GM18951 (cell line): ENCODE results near the gene TMEM150A.
"Not testable (repeated sequence)": the region's sequence is repeated elsewhere in the genome, so short reads cannot be mapped to it uniquely, and the experiment has no call there.

Experiments used
- POLR2A ChIP-seq: IDR thresholded peaks from 4 replicates; pipeline ENCODE4 v1.6.1; 2011; ENCODE audit warnings: mild to moderate bottlenecking; ENCODE audit not compliant: insufficient read length, insufficient read depth; ENCODE audit errors: extremely low read depth
- in situ Hi-C: fragments of 300-500 bp; cut with MboI; formaldehyde crosslinking; loops from one replicate; pipeline ENCODE4 v1.12.0; 2022; ENCODE audit warnings: low sequenced_read_pairs, mixed read lengths, inconsistent platforms; ENCODE audit not compliant: unreplicated experiment

The TMEM150A gene

DNA sequence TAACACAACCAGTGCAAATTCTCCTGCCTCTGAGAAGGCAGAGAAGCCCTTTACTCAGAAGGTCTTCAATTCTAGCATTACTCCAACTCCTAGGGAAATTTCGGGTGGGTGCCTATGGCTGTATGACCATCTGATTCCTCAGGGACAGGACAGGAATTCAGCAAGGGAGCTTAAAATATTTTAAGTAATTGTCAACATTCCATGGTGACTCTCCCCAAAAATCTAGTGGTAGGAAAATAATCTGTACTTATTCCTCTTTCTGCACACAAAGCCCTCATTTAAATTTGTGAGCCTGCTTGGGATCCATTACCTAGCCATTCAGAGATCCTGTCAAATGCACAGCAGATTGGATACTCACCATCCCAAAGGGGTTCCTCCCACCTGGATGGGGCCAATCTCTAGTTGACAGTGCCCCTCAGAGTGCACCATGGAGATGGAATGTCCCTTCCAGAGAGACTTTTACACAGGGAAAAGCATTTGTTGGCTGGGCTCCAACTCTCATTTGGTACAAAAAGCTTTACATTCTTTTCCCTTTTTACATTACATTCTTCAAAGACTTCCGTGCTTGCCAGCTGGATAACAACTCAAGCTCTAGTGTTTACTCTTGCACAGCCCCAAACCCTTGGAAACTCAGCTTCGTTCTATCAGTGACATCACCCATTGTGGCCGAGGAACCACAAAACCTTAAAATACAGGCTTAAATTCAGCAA is 3.1 kb upstream of the TMEM150A start:
- in situ Hi-C loops, result no loop called here
- TF ChIP-seq POLR2A, result no peak

DNA sequence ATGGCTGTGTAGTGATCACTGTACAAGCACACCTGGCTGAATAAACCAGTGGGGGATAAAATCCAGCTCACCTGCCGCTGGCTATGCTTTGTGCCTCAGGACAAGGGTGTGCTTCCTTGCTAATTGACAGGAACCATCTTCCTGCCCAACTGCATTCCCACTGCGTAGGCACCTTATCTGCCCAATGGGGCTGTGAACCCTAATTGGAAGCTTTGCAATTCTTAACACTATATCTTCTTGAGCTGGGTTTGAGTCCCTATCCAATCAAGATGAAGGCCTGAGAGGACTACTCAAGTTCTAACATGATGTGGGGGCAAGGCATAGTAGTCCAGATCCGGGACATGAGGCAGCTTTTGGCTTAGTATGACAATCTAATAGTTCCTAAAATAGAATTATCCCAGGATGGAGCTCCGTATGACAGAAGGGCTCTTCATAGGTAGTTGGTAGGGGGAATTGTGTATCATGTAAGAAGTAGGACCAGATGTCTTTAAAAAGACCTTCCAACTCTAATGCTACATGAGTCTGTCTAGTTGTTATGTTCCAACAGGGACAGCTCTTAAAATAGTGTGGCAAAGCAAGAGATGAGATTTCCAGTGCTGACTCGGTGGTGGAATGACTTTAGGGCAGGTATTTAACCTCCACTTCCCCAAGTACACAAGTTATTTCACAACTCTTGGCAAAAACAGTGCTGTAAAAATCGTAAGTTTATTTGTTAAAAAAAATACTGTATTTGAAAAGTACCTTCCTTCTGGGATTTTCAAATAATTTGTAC is 2.3 kb upstream of the TMEM150A start:
- in situ Hi-C loops, result no loop called here

DNA sequence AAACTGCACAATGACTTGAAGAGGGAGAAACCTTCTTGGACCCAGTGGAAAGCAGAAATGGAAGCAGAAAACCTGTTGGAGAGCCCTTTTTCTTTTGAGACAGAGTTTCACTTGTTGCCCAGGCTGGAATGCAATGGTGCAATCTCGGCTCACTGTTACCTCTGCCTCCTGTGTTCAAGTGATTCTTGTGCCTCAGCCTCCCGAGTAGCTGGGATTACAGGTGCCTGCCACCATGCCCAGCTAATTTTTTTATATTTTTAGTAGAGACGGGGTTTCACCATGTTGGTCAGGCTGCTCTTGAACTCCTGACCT is 1.6 kb upstream of the TMEM150A start:
- in situ Hi-C loops, result not testable (repeated sequence)

More for the DNA sequence above, 2.3 kb upstream of the TMEM150A start:
- no peak for TF ChIP-seq POLR2A

DNA sequence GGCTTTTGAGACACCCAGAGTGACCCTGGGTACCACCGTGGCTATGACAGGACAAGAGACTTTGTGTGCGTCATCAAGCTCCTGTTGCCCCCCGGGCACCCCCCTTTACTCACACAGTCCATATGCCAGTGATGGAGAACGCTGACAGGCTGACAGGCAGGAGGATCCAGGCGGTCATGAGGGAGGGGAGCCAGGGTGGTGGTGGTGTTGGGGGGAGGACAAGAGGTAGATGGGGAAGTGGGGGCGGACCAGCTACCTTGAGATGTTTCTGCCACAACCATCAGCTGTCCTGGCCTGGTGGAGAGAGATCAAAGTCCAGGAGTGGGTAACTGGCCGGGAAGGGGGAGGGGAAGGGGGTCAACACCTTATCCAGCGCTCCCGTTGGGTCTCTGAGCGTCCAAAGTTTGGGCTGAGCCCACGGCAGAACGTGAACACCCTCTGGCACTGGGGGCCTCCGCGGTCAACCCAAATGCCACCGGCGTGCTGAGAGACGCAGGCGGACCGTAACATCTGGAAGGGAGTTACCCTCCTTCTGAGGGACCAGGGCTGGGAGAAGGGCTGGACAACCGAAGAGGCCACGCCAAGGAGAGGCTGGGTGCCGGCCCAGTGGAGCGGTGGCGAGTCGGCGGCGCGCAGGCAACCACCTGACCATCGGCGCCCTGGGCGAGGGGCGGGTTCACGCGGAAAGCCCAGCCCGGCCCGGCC is 575 bp downstream of the TMEM150A start:
- in situ Hi-C loops, result no loop called here
- TF ChIP-seq POLR2A, result no peak

DNA sequence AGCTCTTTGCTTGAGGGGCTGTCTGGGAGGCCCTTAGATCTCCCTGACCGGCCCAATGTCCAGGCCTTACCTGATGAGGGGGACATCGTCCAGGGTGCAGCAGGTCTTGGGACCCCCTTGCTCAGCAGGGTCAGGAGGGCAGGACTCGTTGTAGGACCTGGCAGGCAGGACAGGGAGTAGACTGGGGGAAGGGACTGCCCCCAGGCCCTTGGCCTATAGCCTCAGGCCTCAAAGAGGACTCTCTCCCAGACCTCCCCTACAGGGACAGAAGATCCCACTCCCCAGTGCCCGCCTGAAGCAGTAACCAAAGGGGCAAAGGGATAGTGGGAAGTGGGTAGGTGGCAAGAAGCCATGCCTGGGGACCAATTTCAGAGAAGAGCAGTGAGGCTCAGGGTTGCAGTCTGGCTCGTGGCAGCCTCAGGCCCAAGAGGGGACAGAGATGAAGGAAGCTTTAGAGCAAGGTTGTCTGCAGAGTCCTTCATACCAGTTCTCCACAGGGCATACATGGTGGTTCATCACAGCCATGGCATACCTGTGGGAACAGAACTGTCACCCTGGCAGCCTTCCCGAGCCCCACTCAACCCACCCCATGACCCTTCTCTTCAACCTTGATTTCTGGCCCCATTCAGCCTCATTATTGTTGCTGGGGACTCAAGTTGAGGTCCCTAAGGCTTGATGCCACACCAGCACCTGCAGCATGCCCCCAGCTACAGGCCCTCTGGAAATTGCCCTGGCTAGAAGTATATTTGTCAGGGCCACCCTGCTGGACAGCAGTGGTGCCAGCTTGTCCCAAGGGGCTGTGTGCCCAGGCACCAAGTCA is 1.3 kb downstream of the TMEM150A start:
- TF ChIP-seq POLR2A, result no peak
- in situ Hi-C loops, result no loop called here

DNA sequence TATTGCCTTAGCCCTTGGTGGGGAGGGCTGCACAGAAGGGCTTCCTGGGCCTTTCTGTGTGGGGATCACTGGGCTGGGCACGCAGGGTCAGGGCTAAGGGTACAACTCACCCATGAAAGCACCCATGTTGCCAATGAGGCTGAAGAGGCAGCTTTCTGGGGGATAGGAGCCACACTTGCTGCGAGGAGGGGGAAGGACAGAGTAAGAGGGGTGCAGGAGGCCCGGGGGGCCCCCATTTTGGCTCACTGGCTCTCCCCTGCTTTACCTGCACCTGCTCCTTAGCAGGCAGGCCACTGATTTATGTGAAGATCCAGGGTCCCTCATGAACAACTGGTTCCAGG is 2.3 kb downstream of the TMEM150A start:
- in situ Hi-C loops, result no loop called here
- TF ChIP-seq POLR2A, result no peak

DNA sequence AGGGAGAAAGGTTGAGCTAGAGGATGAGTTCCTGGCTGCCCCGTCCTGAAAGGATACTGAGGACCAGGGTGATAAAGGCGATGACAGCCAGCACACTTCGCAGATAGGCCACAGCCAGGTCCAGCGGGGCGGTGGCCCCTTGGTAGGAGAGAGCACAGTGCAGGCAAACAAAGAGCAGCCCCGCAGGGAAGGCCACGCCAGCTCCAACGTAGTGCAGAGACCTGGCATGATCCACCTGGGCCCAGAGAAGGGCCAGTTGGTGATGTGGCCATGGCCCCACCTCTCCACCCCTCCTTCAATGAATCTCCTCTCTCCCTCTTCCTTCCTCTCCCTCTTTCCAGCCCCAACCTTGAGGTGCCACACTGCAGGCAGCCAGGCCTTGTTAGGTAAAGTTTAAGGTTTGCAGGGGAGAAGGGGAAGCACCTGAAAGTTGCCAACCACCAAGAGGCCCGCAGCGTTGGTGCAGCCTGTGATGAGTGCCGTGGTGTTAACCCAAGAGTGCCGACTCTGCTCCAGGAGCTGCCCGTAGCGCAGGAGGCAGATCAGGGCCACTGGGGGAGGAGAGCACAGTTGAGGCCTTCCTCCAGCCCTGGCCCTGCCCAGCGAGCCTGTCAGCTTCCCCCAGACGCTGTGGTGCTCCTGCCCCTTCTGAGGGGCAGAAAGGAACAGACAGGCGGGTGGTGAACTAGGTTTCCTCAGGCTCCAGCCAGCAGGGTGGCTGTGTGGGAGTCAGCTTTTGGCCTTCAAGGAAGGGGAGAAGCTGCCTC is 2.8 kb downstream of the TMEM150A start:
- in situ Hi-C loops, result no loop called here
- no peak for TF ChIP-seq POLR2A

DNA sequence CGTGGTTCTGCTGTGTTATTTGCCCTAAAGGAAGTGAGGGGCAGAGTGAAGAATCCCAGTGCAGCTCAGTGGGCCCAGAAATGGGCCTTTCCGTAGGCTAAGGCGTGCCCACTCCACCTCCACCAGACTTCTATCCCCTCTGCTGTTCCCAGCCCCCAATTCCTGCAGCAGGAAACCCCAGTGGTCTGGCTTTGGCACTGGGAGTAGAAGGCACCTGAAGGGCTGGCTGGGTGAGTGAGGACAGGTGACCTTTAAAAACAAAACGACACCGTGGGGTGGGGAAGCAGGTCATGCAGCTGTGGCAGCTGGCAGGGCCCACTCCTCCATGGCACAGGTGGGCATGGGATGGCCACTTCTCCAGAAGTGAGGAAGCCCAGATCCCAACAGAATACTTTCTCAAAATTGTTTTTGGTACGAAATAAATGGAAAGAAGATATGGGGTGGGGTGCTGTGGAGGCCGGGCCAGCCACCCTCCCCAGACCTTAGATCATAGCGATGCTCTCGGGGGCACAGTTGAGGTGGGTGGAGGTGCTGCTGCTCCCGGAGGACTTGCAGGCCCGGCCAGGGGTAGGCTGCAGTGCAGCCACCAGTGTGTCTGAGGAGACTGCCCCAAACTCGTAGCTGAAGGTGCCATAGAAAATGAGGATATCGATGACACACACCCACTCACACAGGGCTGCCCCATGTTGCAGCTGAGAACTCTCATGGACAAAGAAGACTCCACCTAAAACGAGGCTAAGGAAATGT is 3.7 kb downstream of the TMEM150A start:
- in situ Hi-C loops, result no loop called here
- no peak for TF ChIP-seq POLR2A

DNA sequence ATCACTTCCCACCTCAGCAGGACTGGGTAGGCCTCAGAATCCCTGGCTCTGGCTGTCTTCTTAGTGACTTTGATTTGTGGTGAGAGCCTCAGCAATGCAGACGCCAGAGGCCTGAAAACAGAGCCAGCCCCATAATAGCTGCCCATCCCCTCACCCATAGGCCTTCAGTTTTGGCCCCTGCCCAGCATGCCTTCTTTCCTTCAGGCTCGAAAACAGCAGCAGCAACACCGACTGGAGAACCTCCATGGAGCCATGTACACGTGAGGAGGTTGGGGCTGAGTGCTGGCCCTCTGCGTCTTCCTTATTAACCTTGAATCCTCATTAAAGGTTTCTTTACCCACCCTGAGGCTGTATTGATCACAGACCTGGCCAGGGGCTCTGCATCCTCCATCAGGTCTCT is 5.3 kb downstream of the TMEM150A start:
- TF ChIP-seq POLR2A, result no peak
- in situ Hi-C loops, result no loop called here

DNA sequence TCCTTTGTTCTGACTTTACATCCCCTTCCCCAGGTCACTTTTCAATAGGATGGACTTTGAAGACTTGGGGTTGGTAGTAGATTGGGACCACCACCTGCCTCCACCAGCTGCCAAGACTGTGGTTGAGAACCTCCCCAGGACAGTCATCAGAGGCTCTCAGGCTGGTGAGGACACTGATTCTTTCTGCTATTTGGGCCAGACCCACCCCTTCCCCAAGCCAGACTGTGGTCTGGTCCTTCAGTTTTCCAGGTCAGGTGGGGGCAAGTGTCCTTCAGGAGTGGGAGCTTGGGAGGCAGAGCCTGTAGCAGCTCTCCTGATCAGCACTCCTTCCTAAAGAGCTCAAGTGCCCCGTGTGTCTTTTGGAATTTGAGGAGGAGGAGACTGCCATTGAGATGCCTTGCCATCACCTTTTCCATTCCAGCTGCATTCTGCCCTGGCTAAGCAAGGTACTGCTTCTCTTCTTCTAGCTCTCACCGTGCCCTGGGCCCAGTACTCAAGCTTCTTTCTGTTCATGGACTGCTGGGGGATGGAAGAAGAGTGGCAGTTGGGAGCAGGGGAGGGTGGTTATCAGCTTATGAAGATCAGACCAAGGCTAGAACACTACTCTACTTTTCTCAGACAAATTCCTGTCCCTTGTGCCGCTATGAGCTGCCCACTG is 5.9 kb downstream of the TMEM150A start:
- TF ChIP-seq POLR2A, result no peak

DNA sequence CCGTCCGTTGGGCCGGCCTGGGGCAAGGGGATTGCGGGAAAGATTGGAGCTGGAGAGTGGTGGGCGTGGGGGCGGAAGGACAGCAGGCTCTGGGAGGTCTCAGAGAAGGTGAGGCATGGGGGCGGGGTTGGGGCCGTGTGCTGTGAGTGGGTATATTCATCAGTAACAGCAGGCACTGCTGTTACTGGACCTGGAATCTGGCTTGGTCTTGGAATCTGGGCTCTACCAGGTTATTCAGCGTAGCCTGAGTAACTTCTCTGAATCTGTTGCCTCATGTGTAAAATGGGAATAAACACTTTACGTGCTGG is 6.5 kb downstream of the TMEM150A start:
- in situ Hi-C loops, result no loop called here
- TF ChIP-seq POLR2A, result no peak

More for the DNA sequence above, 5.9 kb downstream of the TMEM150A start:
- in situ Hi-C loops, result no loop called here

DNA sequence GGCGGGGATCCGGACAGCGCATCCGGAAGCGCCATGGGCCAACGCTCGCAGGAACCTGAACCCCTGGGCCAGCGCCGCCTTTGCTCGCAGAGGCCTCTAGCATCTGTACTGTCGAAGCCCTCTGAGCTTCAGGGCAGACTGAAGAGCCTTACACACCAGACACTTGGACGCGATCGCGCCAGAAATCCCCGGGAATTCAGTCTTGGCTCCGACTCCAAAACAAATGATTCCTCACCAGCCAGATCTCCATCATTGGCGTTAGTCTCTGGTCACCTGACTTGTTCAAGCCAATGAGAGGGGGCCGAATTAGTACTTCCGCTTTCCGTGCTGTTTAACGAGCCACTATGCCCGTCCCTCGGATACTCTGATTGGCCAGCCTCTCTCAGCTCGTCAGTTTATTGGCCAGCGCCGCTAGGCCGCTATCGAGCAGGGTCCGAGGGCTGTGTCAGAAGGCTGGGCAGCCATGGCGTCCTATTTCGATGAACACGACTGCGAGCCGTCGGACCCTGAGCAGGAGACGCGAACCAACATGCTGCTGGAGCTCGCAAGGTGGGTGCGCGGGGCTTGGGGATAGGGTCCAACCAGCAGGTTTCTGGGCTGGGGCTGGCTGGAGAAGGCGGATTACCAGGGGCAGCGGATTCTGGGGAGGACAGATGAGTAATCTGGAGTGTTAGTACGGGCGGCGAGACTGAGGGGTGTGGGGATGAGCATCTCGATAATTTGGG is 7.0 kb downstream of the TMEM150A start, which contains the start of gene RNF181:
TSS of gene RNF181 (plus strand) at position 445 of the 725 bp plus-strand sequence. CDS start at position 464, 19 bp downstream.
- in situ Hi-C loops, result no loop called here

More for the DNA sequence above, 7.0 kb downstream of the TMEM150A start, which contains the start of gene RNF181:
- peak; percentile 88 for TF ChIP-seq POLR2A
